ENCODE results near the gene FFAR2. TPM values are rescaled to one million over a fixed set of nuclear protein-coding genes. Genes with fewer than 3 reads are reported as not detected.

The FFAR2 gene
- total and polyA plus RNA-seq, 9 of the 15 experiments (the other 6 are each of a cell fraction or from before 2014, with no cell fraction given): not detected

- no peaks in the 10 kb centered on the region for H3K9me3 ChIP-seq (replicated peaks; ENCODE audit: control insufficient read depth, insufficient read depth, low read depth, low read length)
- WGBS (ENCODE audit: insufficient coverage, low coverage, missing lambda C conversion rate): 11% methylated on average over 4 of the region's 4 CpGs
- H3K4me2 ChIP-seq (ENCODE audit: insufficient read depth, low read length): peak overlapping the region; percentile 42
- FAIRE-seq (peak; percentile 88), ATAC-seq (peak; percentile 74), DNase-seq (ENCODE audit: extremely low read depth in 1 of 4, low spot score in 3 of 4) (peak in 1 of 4 experiments; percentile 49)
- H3K79me2 ChIP-seq (ENCODE audit: control insufficient read depth, insufficient read depth, low read length): no peaks in the 10 kb centered on the region
- no peak overlapping the region for H3K27ac ChIP-seq (ENCODE audit: extremely low read depth, low read depth, low read length)
- no peak overlapping the region for H3K4me3 ChIP-seq
- no peaks in the 10 kb centered on the region for H4K20me1 ChIP-seq (replicated peaks; ENCODE audit: control insufficient read depth, insufficient read depth, low read length)
- in situ Hi-C loops (cut with MboI) (no loop called here), intact Hi-C loops (cut with micrococcal nuclease) (no loop called here)
- H3K9ac ChIP-seq (ENCODE audit: insufficient read depth in 1 of 2, low read depth in 2 of 2, low read length in 2 of 2): no peak overlapping the region
- H3K4me1 ChIP-seq (replicated peaks in 1 of 2; ENCODE audit: control insufficient read depth in 2 of 2, insufficient read depth in 2 of 2, low read length in 2 of 2): peaks cover 18% of the 10 kb centered on the region in 2 experiments; a peak in 4 of 5 replicates
- BruUV-seq (replicated peaks): no TSS peak
- ChIA-PET CTCF (ENCODE audit: low intra/inter-chr PET ratio) (interaction anchor here (0.6 kb wide), 1 partner anchor 73 kb away, joined by 5 read pairs; no protein-coding TSS in a partner anchor), POLR2A (interaction anchor here (0.6 to 1.1 kb wide), 5 partner anchors 9 to 111 kb away, joined by 3 to 4 read pairs (median 3); no protein-coding TSS in a partner anchor)
- H3K9me1 ChIP-seq (ENCODE audit: control insufficient read depth, insufficient read depth, low read length): no peaks in the 10 kb centered on the region
- H3K36me3 ChIP-seq (ENCODE audit: control insufficient read depth, insufficient read depth, low read length): no peaks in the 10 kb centered on the region
- peaks cover 38 to 57% of the 10 kb centered on the region in 2 experiments for H3K27me3 ChIP-seq (ENCODE audit: control insufficient read depth in 2 of 2, insufficient read depth in 2 of 2, low read length in 2 of 2)
- no peak overlapping the region for H2AFZ ChIP-seq (ENCODE audit: low read depth, low read length)
- TF ChIP-seq ZEB2 (IDR thresholded peaks at IDR 0.05) (0 out of 2 replicates have a peak, but pooled peaks have one; percentile 21), ATF7 (IDR thresholded peaks at IDR 0.05) (peak; percentile 41; the same call in 1 of the 2 replicates), ZBTB1 (CRISPR knock-in tag; IDR thresholded peaks at IDR 0.05; ENCODE audit: borderline replicate concordance, low read depth) (no peak), MGA (IDR thresholded peaks at IDR 0.05) (0 out of 2 replicates have a peak, but pooled peaks have one; percentile 9), RCOR1 (IDR thresholded peaks at IDR 0.05; ENCODE audit: borderline replicate concordance in 1 of 2, low read depth in 2 of 2, low read length in 2 of 2) (peak in 1 of 2 experiments; percentile 61; a peak in 1 of 4 replicates)
- TF ChIP-seq, protein P1, sequence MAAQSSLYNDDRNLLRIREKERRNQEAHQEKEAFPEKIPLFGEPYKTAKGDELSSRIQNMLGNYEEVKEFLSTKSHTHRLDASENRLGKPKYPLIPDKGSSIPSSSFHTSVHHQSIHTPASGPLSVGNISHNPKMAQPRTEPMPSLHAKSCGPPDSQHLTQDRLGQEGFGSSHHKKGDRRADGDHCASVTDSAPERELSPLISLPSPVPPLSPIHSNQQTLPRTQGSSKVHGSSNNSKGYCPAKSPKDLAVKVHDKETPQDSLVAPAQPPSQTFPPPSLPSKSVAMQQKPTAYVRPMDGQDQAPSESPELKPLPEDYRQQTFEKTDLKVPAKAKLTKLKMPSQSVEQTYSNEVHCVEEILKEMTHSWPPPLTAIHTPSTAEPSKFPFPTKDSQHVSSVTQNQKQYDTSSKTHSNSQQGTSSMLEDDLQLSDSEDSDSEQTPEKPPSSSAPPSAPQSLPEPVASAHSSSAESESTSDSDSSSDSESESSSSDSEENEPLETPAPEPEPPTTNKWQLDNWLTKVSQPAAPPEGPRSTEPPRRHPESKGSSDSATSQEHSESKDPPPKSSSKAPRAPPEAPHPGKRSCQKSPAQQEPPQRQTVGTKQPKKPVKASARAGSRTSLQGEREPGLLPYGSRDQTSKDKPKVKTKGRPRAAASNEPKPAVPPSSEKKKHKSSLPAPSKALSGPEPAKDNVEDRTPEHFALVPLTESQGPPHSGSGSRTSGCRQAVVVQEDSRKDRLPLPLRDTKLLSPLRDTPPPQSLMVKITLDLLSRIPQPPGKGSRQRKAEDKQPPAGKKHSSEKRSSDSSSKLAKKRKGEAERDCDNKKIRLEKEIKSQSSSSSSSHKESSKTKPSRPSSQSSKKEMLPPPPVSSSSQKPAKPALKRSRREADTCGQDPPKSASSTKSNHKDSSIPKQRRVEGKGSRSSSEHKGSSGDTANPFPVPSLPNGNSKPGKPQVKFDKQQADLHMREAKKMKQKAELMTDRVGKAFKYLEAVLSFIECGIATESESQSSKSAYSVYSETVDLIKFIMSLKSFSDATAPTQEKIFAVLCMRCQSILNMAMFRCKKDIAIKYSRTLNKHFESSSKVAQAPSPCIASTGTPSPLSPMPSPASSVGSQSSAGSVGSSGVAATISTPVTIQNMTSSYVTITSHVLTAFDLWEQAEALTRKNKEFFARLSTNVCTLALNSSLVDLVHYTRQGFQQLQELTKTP (IDR thresholded peaks at IDR 0.05; ENCODE audit: low read depth in 1 of 2, partially characterized antibody in 2 of 2): peak in 1 of 2 experiments; percentile 57
Measured at GRCh38 chr19:35427187-35427586, 20.9 kb upstream of the FFAR2 start.
